Measurements from ENCODE around the gene LRRC28.

Gene LRRC28

GRCh38 chr15:99429681-99430081 is 178.4 kb downstream of the LRRC28 start:
- no peaks in the 10 kb centered on the region for H3K9me3 ChIP-seq (ENCODE audit: insufficient read depth, low read length)
- H4K20me1 ChIP-seq (ENCODE audit: insufficient read depth, low read length): no peaks in the 10 kb centered on the region
- H3K4me2 ChIP-seq (ENCODE audit: low read length): no peak overlapping the region
- H3K27me3 ChIP-seq (ENCODE audit: low read depth, low read length): peaks cover 11% of the 10 kb centered on the region
- H3K27ac ChIP-seq (ENCODE audit: low read length): no peak overlapping the region
- H3K79me2 ChIP-seq (ENCODE audit: low read length): no peaks in the 10 kb centered on the region
- peaks cover 21% of the 10 kb centered on the region for H3K4me1 ChIP-seq (ENCODE audit: low read length)
- no peak overlapping the region for H3K4me3 ChIP-seq (ENCODE audit: low read length)
- TF ChIP-seq CTCF (IDR thresholded peaks at IDR 0.05; ENCODE audit: low read depth, low read length) (no peak), EZH2phosphoT487 (IDR thresholded peaks at IDR 0.05; ENCODE audit: low read depth) (no peak)
- no peaks in the 10 kb centered on the region for H3K36me3 ChIP-seq (replicated peaks; ENCODE audit: low read depth, low read length)
- no peak overlapping the region for H3K9ac ChIP-seq (ENCODE audit: low read length)
- H2AFZ ChIP-seq (ENCODE audit: low read depth, low read length): no peak overlapping the region

- H3K4me1 ChIP-seq (ENCODE audit: low read length): peaks cover 21% of the 10 kb centered on the region
- no peak overlapping the region for H3K9ac ChIP-seq (ENCODE audit: low read length)
- H3K36me3 ChIP-seq (replicated peaks; ENCODE audit: low read depth, low read length): no peaks in the 10 kb centered on the region
- H3K4me3 ChIP-seq (ENCODE audit: low read length): no peak overlapping the region
- H3K27me3 ChIP-seq (ENCODE audit: low read depth, low read length): peaks cover 24% of the 10 kb centered on the region
- H3K79me2 ChIP-seq (ENCODE audit: low read length): no peaks in the 10 kb centered on the region
- H2AFZ ChIP-seq (ENCODE audit: low read depth, low read length): no peak overlapping the region
- no peak overlapping the region for H3K27ac ChIP-seq (ENCODE audit: low read length)
- H3K9me3 ChIP-seq (ENCODE audit: insufficient read depth, low read length): no peaks in the 10 kb centered on the region
- no peak overlapping the region for H3K4me2 ChIP-seq (ENCODE audit: low read length)
- TF ChIP-seq EZH2phosphoT487 (IDR thresholded peaks at IDR 0.05; ENCODE audit: low read depth) (no peak), CTCF (IDR thresholded peaks at IDR 0.05; ENCODE audit: low read depth, low read length) (no peak)
- H4K20me1 ChIP-seq (ENCODE audit: insufficient read depth, low read length): no peaks in the 10 kb centered on the region
Observed at GRCh38 chr15:99430881-99431401, 179.7 kb downstream of the LRRC28 start.

GRCh38 chr15:99431661-99432091 is 180.4 kb downstream of the LRRC28 start:
- H3K4me3 ChIP-seq (ENCODE audit: low read length): no peak overlapping the region
- H3K4me1 ChIP-seq (ENCODE audit: low read length): peaks cover 21% of the 10 kb centered on the region
- H3K79me2 ChIP-seq (ENCODE audit: low read length): no peaks in the 10 kb centered on the region
- H3K9ac ChIP-seq (ENCODE audit: low read length): no peak overlapping the region
- no peaks in the 10 kb centered on the region for H3K9me3 ChIP-seq (ENCODE audit: insufficient read depth, low read length)
- TF ChIP-seq EZH2phosphoT487 (IDR thresholded peaks at IDR 0.05; ENCODE audit: low read depth) (no peak), CTCF (IDR thresholded peaks at IDR 0.05; ENCODE audit: low read depth, low read length) (no peak)
- no peaks in the 10 kb centered on the region for H4K20me1 ChIP-seq (ENCODE audit: insufficient read depth, low read length)
- no peak overlapping the region for H2AFZ ChIP-seq (ENCODE audit: low read depth, low read length)
- no peak overlapping the region for H3K4me2 ChIP-seq (ENCODE audit: low read length)
- H3K27ac ChIP-seq (ENCODE audit: low read length): no peak overlapping the region
- no peaks in the 10 kb centered on the region for H3K36me3 ChIP-seq (replicated peaks; ENCODE audit: low read depth, low read length)
- H3K27me3 ChIP-seq (ENCODE audit: low read depth, low read length): peaks cover 29% of the 10 kb centered on the region

- Histone ChIP-seq H3K36me3 (replicated peaks; ENCODE audit: low read depth, low read length) (no peaks in the 10 kb centered on the region), H3K27ac (ENCODE audit: low read length) (no peak overlapping the region), H3K9me3 (ENCODE audit: insufficient read depth, low read length) (no peaks in the 10 kb centered on the region), H3K4me1 (ENCODE audit: low read length) (peaks cover 21% of the 10 kb centered on the region), H3K27me3 (ENCODE audit: low read depth, low read length) (peaks cover 29% of the 10 kb centered on the region), H4K20me1 (ENCODE audit: insufficient read depth, low read length) (no peaks in the 10 kb centered on the region), H2AFZ (ENCODE audit: low read depth, low read length) (no peak overlapping the region), H3K9ac (ENCODE audit: low read length) (no peak overlapping the region), H3K4me3 (ENCODE audit: low read length) (no peak overlapping the region), H3K4me2 (ENCODE audit: low read length) (no peak overlapping the region), H3K79me2 (ENCODE audit: low read length) (no peaks in the 10 kb centered on the region)
- TF ChIP-seq CTCF (IDR thresholded peaks at IDR 0.05; ENCODE audit: low read depth, low read length): no peak
- TF ChIP-seq EZH2phosphoT487 (IDR thresholded peaks at IDR 0.05; ENCODE audit: low read depth): no peak
Observed at GRCh38 chr15:99432271-99433025, 181.2 kb downstream of the LRRC28 start.

All from OCI-LY3 (cell line).